GM13976 (cell line): ENCODE data around the gene CRB1.

ENCODE experiments used
- DNase-seq: peaks from one replicate; pipeline ENCODE4 v3.0.0; 2012; ENCODE audit warnings: low spot score
- in situ Hi-C: fragments of 300-500 bp; cut with MboI; formaldehyde crosslinking; loops from one replicate; pipeline ENCODE4 v1.12.0; 2022; ENCODE audit warnings: low sequenced_read_pairs, mixed read lengths, inconsistent platforms; ENCODE audit not compliant: unreplicated experiment
- TF ChIP-seq, protein P1 (sequence below): IDR thresholded peaks from 2 replicates; pipeline ENCODE4 v1.5.1; 2012; ENCODE audit warnings: borderline replicate concordance, mild to moderate bottlenecking; ENCODE audit not compliant: insufficient read depth; ENCODE audit errors: extremely low read depth, missing control alignments, control extremely low read depth

The CRB1 gene

GRCh38 chr1:197467881-197468280 lies 199.8 kb downstream of the CRB1 start:
- in situ Hi-C loops = no loop called here
- TF ChIP-seq, protein P1, sequence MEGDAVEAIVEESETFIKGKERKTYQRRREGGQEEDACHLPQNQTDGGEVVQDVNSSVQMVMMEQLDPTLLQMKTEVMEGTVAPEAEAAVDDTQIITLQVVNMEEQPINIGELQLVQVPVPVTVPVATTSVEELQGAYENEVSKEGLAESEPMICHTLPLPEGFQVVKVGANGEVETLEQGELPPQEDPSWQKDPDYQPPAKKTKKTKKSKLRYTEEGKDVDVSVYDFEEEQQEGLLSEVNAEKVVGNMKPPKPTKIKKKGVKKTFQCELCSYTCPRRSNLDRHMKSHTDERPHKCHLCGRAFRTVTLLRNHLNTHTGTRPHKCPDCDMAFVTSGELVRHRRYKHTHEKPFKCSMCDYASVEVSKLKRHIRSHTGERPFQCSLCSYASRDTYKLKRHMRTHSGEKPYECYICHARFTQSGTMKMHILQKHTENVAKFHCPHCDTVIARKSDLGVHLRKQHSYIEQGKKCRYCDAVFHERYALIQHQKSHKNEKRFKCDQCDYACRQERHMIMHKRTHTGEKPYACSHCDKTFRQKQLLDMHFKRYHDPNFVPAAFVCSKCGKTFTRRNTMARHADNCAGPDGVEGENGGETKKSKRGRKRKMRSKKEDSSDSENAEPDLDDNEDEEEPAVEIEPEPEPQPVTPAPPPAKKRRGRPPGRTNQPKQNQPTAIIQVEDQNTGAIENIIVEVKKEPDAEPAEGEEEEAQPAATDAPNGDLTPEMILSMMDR = no peak
- no peak for DNase-seq

GRCh38 chr1:197468543-197469175 lies 200.6 kb downstream of the CRB1 start:
- in situ Hi-C loops = no loop called here
- TF ChIP-seq, protein P1 = no peak
- no peak for DNase-seq

GRCh38 chr1:197469620-197470210 lies 201.7 kb downstream of the CRB1 start:
- TF ChIP-seq, protein P1 = no peak
- in situ Hi-C loops = no loop called here
- DNase-seq = no peak

DNA sequence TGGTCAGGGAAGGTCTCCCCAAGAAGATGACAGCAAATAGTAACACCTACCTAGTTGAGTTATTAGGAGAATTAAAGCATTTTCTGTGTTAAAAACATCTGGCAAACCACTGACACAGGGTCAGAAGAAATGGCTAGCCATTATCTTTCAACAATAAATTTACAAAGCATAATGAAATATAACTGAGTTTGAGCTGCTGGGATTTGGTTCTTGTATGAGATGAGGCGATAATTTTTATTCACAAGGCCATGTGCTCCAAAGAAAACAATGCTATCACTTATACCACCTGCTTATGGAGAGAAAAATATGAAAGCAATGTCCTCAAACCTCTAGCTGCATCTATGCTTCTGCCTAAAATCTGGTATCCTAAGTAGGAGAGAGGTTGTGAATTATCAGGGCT lies 202.3 kb downstream of the CRB1 start:
- TF ChIP-seq, protein P1 = no peak
- in situ Hi-C loops = no loop called here
- DNase-seq = no peak

- TF ChIP-seq, protein P1 = no peak
- DNase-seq = no peak
- in situ Hi-C loops = no loop called here
Observed at GRCh38 chr1:197471248-197471985, 203.4 kb downstream of the CRB1 start.

GRCh38 chr1:197472141-197472540 lies 204.1 kb downstream of the CRB1 start:
- TF ChIP-seq, protein P1 = no peak
- DNase-seq = no peak
- in situ Hi-C loops = no loop called here
